Neural cell (in vitro differentiated cells): ENCODE measurements around the gene EFS. TPM values are rescaled to one million over a fixed set of nuclear protein-coding genes. Genes with fewer than 3 reads are reported as not detected.

Experiments used
- H2AFZ ChIP-seq: fragments of 200-600, 300-800 bp; sonication (generic), shearing (Covaris generic); 2 replicates; pipeline ENCODE4 v1.6.0; 2014; ENCODE audit warnings: low read depth, mild to moderate bottlenecking, antibody characterized with exemption, low read length, moderate library complexity
- H3F3A ChIP-seq: fragments of 200-600 bp; shearing (Covaris generic); 2 replicates; pipeline ENCODE4 v1.6.1; 2016; ENCODE audit warnings: mild to moderate bottlenecking, moderate library complexity, mixed read lengths, antibody characterized with exemption, low read length; ENCODE audit not compliant: insufficient read depth, poor library complexity, severe bottlenecking
- H3K27ac ChIP-seq: fragments of 200-600, 300-800 bp; sonication (generic), shearing (Covaris generic); 2 replicates; pipeline ENCODE4 v1.5.1; 2014; ENCODE audit warnings: mild to moderate bottlenecking, low read length, moderate library complexity
- H3K27me3 ChIP-seq: fragments of 300-800, 200-600 bp; sonication (generic), shearing (Covaris generic); 2 replicates; pipeline ENCODE4 v1.6.0; 2014; ENCODE audit warnings: mild to moderate bottlenecking, low read depth, low read length, moderate library complexity; ENCODE audit not compliant: insufficient read depth
- H3K36me3 ChIP-seq: fragments of 300-800, 200-600 bp; sonication (generic), shearing (Covaris generic); 2 replicates; pipeline ENCODE4 v1.5.1; 2014; ENCODE audit warnings: mild to moderate bottlenecking, antibody characterized with exemption, low read length, moderate library complexity; ENCODE audit not compliant: insufficient read depth
- H3K4me2 ChIP-seq: fragments of 300-800, 200-600 bp; sonication (generic), shearing (Covaris generic); 2 replicates; pipeline ENCODE4 v1.6.0; 2014; ENCODE audit warnings: mild to moderate bottlenecking, low read length
- H3K4me3 ChIP-seq: fragments of 300-800, 200-600 bp; sonication (generic), shearing (Covaris generic); 2 replicates; pipeline ENCODE4 v1.5.1; 2014; ENCODE audit warnings: mild to moderate bottlenecking, low read length, moderate library complexity
- H3K79me2 ChIP-seq: fragments of 200-600 bp; shearing (Covaris generic); replicated peaks from 2 replicates; pipeline ENCODE4 v1.6.0; 2014; ENCODE audit warnings: mild to moderate bottlenecking, low read length, moderate library complexity; ENCODE audit not compliant: insufficient read depth
- H3K9ac ChIP-seq: fragments of 300-800, 200-600 bp; sonication (generic), shearing (Covaris generic); 2 replicates; pipeline ENCODE4 v1.6.1; 2016; ENCODE audit warnings: mild to moderate bottlenecking, low read length, mixed read lengths
- H3K9me2 ChIP-seq: fragments of 200-600 bp; shearing (Covaris generic); 2 replicates; pipeline ENCODE4 v1.6.1; 2016; ENCODE audit warnings: mild to moderate bottlenecking, low read length, mixed read lengths; ENCODE audit not compliant: insufficient read depth
- H3K9me3 ChIP-seq: fragments of 200-600, 300-800 bp; sonication (generic), shearing (Covaris generic); 2 replicates; pipeline ENCODE4 v1.6.1; 2016; ENCODE audit warnings: mild to moderate bottlenecking, mixed run types, low read length, moderate library complexity, mixed read lengths
- H4K20me1 ChIP-seq: fragments of 200-600 bp; shearing (Covaris generic); 2 replicates; pipeline ENCODE4 v1.6.1; 2016; ENCODE audit warnings: mild to moderate bottlenecking, mixed run types; ENCODE audit not compliant: insufficient read depth
- CTCF ChIP-seq: fragments of 450-650 bp; IDR thresholded peaks from 2 replicates; pipeline ENCODE4 v1.5.1; 2014; ENCODE audit warnings: antibody characterized with exemption, mild to moderate bottlenecking, moderate library complexity; ENCODE audit not compliant: poor library complexity, severe bottlenecking
- EP300 ChIP-seq: fragments of 450-650 bp; conservative IDR thresholded peaks from 2 replicates; pipeline ENCODE4 v1.6.1; 2014; ENCODE audit warnings: antibody characterized with exemption, mild to moderate bottlenecking, moderate library complexity; ENCODE audit not compliant: poor library complexity, severe bottlenecking
- EZH2 ChIP-seq: fragments of 200-600, 300-800 bp; shearing (Covaris generic), sonication (generic); IDR thresholded peaks from 2 replicates; pipeline ENCODE4 v1.6.1; 2014; ENCODE audit warnings: antibody characterized with exemption, low read length, borderline replicate concordance, mild to moderate bottlenecking; ENCODE audit not compliant: insufficient read depth, poor library complexity, severe bottlenecking
- MXI1 ChIP-seq: fragments of 450-650 bp; conservative IDR thresholded peaks from 2 replicates; pipeline ENCODE4 v1.6.1; 2014; ENCODE audit warnings: antibody characterized with exemption, mild to moderate bottlenecking; ENCODE audit not compliant: poor library complexity, severe bottlenecking
- POLR2AphosphoS5 ChIP-seq: IDR thresholded peaks from 2 replicates; pipeline ENCODE4 v1.6.1; 2012
- RAD21 ChIP-seq: fragments of 450-650 bp; conservative IDR thresholded peaks from 2 replicates; pipeline ENCODE4 v1.6.1; 2014; ENCODE audit warnings: antibody characterized with exemption, mild to moderate bottlenecking, moderate library complexity
- REST ChIP-seq: IDR thresholded peaks from 2 replicates; pipeline ENCODE4 v1.6.1; 2012; ENCODE audit warnings: borderline replicate concordance
- SMC3 ChIP-seq: fragments of 450-650 bp; conservative IDR thresholded peaks from 2 replicates; pipeline ENCODE4 v1.6.1; 2014; ENCODE audit warnings: antibody characterized with exemption, mild to moderate bottlenecking, moderate library complexity; ENCODE audit not compliant: poor library complexity
- TAF1 ChIP-seq: IDR thresholded peaks from 2 replicates; pipeline ENCODE4 v1.6.1; 2012; ENCODE audit warnings: low read depth
- polyA plus RNA-seq: library from polyadenylated mRNA; depleted of rRNA; stranded (reverse); fragments of >200 nt; gene quantifications from 2 replicates; pipeline ENCODE4 v1.2.3, GENCODE V29; 2014

Gene EFS
- polyA plus RNA-seq, 1 donor from 2014 or later = 0.48 TPM

DNA sequence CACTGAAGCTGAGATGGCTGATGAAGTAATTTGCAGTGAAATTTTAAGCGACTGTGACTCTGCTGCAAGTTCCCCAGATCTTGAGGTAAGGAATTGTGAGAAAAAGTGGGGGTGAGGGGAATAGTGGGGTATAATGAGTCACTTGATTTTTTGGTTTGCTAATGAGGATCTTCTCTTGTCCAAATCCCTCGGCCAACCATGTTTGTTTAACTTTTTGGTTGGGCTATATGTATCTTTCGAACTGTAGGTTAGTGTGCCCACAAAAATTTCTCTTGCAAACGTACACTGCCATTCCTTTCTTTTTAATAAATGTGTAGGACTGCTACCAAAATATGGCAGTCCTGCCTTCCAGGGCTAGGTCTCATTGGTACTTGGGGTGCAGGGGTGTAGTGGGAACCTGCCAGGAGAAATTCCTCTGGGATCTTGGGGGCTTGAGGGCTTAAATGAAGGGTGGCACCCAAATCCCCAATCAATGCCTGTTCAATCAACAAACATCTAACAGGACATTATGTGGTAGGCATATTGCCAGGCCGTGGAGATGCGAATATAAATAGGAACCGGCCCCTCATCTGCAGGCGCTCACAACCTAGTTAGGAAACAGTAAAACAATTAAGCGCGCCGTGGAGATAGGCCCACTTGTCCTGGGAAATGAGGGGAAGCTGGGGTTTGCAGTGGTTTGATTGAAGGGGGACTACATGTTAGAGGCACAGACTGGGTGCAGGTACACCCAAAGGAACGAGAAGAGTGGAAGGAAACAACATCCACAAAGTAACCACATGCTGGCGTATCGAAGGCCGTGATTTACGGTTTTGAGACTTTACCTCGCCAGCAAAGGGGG is 45.0 kb downstream of the EFS start:
- Histone ChIP-seq H2AFZ (peak overlapping the region; percentile 92), H3K4me2 (peak overlapping the region; percentile 65), H3K9ac (peak overlapping the region; percentile 72), H3K27ac (peak overlapping the region; percentile 97), H4K20me1 (no peaks in the 10 kb centered on the region), H3K79me2 (peaks cover 23% of the 10 kb centered on the region), H3K36me3 (no peaks in the 10 kb centered on the region), H3K9me2 (no peaks in the 10 kb centered on the region), H3K9me3 (no peaks in the 10 kb centered on the region), H3F3A (peaks cover 10% of the 10 kb centered on the region), H3K27me3 (no peaks in the 10 kb centered on the region), H3K4me3 (peak overlapping the region; percentile 64)
- no peak for TF ChIP-seq REST
- TF ChIP-seq EP300 = no peak
- TF ChIP-seq RAD21 = no peak
- TF ChIP-seq TAF1 = no peak
- no peak for TF ChIP-seq CTCF
- no peak for TF ChIP-seq SMC3
- no peak for TF ChIP-seq EZH2
- TF ChIP-seq POLR2AphosphoS5 = no peak
- TF ChIP-seq MXI1 = no peak

GRCh38 chr14:23316300-23316699 is 48.7 kb downstream of the EFS start:
- no peaks in the 10 kb centered on the region for H3K79me2 ChIP-seq
- H3K27me3 ChIP-seq = no peaks in the 10 kb centered on the region
- H3K36me3 ChIP-seq = no peaks in the 10 kb centered on the region

More at GRCh38 chr14:23316300-23316699, 48.7 kb downstream of the EFS start:
- Histone ChIP-seq H3F3A (peaks cover 10% of the 10 kb centered on the region), H2AFZ (no peak overlapping the region), H3K9ac (no peak overlapping the region), H4K20me1 (no peaks in the 10 kb centered on the region), H3K9me3 (no peaks in the 10 kb centered on the region), H3K4me2 (no peak overlapping the region), H3K4me3 (no peak overlapping the region), H3K9me2 (no peaks in the 10 kb centered on the region), H3K27ac (no peak overlapping the region)
- no peak for TF ChIP-seq EP300
